Mucosa of descending colon (tissue), 3 donors: ENCODE results near the gene PDGFB. TPM values are rescaled to one million over a fixed set of nuclear protein-coding genes. Genes with fewer than 3 reads are reported as not detected.

Experiments
- ATAC-seq: fragments of 200-7000 bp; cut with Tn5 transposase; one replicate; pipeline ENCODE4 v1.9.1; 2020; ENCODE audit warnings: mild to moderate bottlenecking, moderate library complexity
- DNase-seq, 3 donors: peaks; one replicate each; pipeline ENCODE4 v3.0.0-alpha.2; 2020
- H3K36me3 ChIP-seq: fragments of 200-600 bp; one replicate; pipeline ENCODE4 v1.8.0; 2021; ENCODE audit warnings: low read depth, mild to moderate bottlenecking
- H3K4me1 ChIP-seq: fragments of 200-600 bp; one replicate; pipeline ENCODE4 v1.8.0; 2021; ENCODE audit warnings: low read depth, mild to moderate bottlenecking
- H3K4me3 ChIP-seq: fragments of 200-600 bp; one replicate; pipeline ENCODE4 v1.8.0; 2021; ENCODE audit warnings: mild to moderate bottlenecking
- H3K9me3 ChIP-seq: fragments of 200-600 bp; one replicate; pipeline ENCODE4 v1.8.0; 2021; ENCODE audit warnings: mild to moderate bottlenecking
- intact Hi-C, 2 donors: fragments of 100-400 bp; cut with DNase I in 1 of 2; cut with micrococcal nuclease in 1 of 2; formaldehyde crosslinking; loops; one replicate each; pipeline versions ENCODE4 v1.11.0 to v1.11.1; 2022; cut with DNase I, micrococcal nuclease
- total RNA-seq, 3 donors: library from RNA; stranded (reverse); fragmentation: NEBNext Ultra II Directional in 2 of 3; extraction: Animal tissue kit (Norgen Biotek cat#: 25700) in 2 of 3; gene quantifications; one replicate each; pipeline versions ENCODE4 v1.2.1 to v1.2.4, GENCODE V29; 2021 to 2023
- TF ChIP-seq, protein P1 (sequence below): fragments of 200-600 bp; IDR thresholded peaks from one replicate; pipeline ENCODE4 v1.8.0; 2022; ENCODE audit warnings: antibody characterized with exemption, mild to moderate bottlenecking
- donor health status: DM: no; HTN: no; CAD: no; lungs with moderate emphysema.
- donor health status: DM: no; HTN: no; CAD: no.
- donor health status: DM: no; HTN: yes; CAD: no.

PDGFB gene
- total RNA-seq, 3 donors from 2014 or later = 1.8 to 16.6 (median 5.4) TPM

DNA sequence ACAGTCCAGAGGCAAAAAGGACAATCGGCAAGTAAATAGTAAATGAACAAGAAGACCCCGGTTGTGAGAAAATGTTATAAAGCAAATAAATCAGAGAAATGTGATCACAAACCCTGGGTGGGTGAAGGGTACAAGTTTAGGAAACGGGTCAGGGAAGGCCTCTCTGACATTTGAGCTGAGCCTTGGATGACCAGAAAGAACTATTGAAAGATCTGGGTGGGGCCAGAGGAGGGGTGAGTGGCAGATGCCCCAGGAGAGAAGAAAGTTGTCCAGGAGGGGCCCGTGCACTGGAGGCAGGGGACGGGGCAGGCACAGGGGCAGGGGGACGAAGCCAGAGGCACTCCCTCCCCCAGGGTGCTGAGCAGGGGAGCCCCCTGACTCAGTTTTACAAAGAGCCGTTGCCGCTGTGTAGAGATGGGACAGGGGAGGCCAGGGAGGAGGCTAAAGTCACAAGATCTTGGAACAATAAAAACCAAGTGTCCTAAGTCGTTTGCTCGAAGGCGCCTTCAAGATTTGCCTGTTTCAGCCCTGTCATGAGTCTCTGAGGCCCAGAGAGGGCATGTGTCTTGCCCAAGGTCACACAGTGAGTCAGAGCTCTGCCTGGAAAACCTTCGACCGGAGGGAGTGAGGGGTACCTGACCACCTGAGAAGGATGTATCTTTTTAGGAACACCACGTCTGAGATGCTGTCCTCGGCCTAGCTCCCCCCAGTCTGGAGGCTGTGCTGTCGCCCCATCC, 10.8 kb upstream of the PDGFB start:
- no peak overlapping the region for H3K4me3 ChIP-seq
- DNase-seq (no peak), ATAC-seq (no peak)
- H3K9me3 ChIP-seq = peaks cover under 1% of the 10 kb centered on the region
- peaks cover 8% of the 10 kb centered on the region for H3K4me1 ChIP-seq
- intact Hi-C loops = no loop called here
- TF ChIP-seq, protein P1, sequence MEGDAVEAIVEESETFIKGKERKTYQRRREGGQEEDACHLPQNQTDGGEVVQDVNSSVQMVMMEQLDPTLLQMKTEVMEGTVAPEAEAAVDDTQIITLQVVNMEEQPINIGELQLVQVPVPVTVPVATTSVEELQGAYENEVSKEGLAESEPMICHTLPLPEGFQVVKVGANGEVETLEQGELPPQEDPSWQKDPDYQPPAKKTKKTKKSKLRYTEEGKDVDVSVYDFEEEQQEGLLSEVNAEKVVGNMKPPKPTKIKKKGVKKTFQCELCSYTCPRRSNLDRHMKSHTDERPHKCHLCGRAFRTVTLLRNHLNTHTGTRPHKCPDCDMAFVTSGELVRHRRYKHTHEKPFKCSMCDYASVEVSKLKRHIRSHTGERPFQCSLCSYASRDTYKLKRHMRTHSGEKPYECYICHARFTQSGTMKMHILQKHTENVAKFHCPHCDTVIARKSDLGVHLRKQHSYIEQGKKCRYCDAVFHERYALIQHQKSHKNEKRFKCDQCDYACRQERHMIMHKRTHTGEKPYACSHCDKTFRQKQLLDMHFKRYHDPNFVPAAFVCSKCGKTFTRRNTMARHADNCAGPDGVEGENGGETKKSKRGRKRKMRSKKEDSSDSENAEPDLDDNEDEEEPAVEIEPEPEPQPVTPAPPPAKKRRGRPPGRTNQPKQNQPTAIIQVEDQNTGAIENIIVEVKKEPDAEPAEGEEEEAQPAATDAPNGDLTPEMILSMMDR = no peak
- no peaks in the 10 kb centered on the region for H3K36me3 ChIP-seq

DNA sequence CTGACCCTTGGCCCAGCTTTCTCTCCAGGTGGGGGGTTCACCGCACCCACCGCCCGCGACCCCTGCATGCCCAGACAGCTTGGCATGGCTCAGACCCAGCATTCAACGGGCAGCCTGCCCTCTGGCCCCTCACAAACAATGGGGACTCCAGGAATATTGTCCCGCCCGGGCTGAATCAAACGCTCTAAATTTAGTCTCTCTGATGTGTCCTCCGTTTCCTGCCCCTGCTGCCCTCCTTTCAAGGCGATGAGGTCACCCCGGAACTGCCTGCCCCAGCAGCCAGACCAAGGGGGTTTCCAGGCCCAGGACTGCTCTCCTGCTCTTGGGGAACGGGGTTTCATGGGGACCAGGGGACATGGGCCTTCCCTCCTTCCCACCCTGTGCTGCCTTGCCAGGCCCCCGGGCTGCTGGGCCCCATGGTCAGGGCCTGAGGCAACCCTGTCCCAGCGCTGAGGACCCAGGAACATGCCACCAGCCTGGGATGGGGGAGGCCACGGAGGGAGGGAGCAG, 10.1 kb upstream of the PDGFB start:
- intact Hi-C loops = no loop called here
- no peaks in the 10 kb centered on the region for H3K9me3 ChIP-seq
- H3K4me3 ChIP-seq = no peak overlapping the region
- DNase-seq (no peak), ATAC-seq (no peak)
- peaks cover 8% of the 10 kb centered on the region for H3K4me1 ChIP-seq
- TF ChIP-seq, protein P1 = no peak
- H3K36me3 ChIP-seq = no peaks in the 10 kb centered on the region

DNA sequence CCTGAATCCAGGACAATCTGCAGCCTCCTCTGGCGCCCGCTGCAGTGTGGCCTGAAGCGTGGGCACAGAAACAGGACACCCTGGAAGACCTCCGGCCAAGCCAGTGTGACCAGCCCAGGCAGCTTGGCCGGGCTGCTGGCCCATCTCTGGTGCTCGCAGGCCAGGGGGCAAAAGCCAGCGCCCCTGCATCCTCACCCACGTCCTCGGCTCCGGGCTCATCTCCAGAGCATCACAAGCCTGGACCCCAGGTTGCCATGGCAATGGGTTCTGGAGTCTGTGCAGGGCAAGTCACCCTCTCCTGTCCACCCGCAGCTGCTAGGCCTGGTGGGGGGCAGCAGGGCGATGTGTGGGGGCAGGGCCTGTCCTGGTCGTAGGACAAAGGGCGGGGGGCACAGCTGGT, 9.3 kb upstream of the PDGFB start:
- TF ChIP-seq, protein P1 = no peak

DNA sequence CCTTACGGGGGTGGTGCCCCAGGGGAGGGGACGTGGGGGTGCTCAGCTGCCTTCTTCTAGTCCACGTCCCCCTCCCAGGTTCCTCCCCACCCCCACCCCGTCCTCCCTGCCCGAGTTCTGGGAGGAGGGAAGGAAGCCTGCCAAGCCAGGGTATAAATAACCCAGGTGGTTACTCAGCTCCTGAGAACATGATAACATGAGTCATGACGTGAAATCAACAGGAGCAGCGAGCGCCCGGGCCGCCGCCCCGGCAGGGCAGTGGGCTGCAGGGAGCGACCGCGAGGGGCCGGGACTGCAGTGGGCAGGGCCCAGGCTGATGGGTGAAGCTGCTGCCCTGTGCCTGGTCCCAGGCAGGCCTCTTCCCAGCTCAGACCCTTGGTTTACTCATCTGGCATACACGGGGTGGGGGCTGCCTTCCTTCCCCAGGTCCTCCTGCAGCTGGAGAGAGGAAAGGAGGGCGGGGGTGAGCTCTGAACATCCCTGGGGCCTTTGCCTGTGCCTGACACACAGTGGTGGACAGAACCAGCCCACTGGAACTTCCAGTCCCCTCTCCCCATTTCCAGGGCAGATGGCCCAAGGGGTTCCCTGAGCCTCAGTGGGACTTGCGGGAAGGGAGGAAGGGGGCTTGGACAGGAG, 8.8 kb upstream of the PDGFB start:
- H3K36me3 ChIP-seq = no peaks in the 10 kb centered on the region
- H3K4me1 ChIP-seq = peaks cover 8% of the 10 kb centered on the region
- DNase-seq = peak in 1 of 3 donors; percentile 59
- no peak overlapping the region for H3K4me3 ChIP-seq
- ATAC-seq = peak; percentile 84
- TF ChIP-seq, protein P1 = no peak
- no peaks in the 10 kb centered on the region for H3K9me3 ChIP-seq
- intact Hi-C loops = no loop called here

More for the DNA sequence above, 9.3 kb upstream of the PDGFB start:
- no peaks in the 10 kb centered on the region for H3K36me3 ChIP-seq
- intact Hi-C loops = no loop called here
- ATAC-seq (no peak), DNase-seq (no peak)
- H3K4me1 ChIP-seq = peaks cover 8% of the 10 kb centered on the region
- H3K4me3 ChIP-seq = no peak overlapping the region
- no peaks in the 10 kb centered on the region for H3K9me3 ChIP-seq

DNA sequence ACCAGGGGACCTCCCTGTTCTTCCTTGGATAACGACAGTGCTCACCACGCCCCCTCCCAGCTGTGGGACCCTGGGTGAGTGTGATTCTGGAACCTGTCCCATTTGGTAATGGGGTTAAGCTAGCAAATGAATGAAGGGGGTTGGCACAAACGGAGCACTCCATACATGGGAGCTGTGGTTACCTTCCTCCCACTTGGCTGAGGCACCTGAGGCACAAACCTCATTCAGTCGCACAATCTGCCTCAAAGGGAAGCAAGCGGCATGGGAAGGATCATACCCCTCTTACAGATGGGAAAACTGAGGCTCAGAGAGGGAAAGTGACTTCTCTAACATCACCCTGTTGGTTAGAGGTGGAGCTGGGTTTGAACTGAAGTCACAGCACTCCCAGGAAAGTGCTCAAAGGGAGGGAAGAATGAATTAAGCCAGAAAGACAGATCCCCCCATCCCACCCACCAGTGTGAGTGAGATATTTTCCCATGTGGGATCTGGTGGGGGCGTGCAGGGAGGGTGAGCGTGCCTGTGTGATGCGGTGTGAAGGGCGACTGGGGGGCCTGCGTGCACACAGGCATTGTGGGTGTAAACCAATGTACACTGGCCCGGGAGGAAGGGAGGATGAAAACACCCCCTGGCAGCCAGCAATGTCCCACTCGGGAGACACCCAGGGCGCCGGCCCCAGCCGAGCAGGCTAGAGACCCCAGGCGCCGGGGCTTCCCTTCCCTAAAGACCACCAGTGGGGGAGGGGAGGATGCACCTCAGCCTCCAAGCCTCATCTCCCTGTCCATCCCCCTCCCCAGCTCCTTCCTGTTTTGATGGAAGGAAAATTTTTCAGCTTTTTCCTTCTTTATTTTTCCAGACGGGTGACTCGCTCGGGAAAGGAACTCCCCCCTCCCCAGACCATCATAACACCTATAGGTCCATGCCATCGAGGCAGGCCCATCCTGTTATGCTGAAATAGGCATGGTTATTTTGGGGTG, 8.0 kb upstream of the PDGFB start:
- ATAC-seq = no peak
- intact Hi-C loops = no loop called here
- TF ChIP-seq, protein P1 = no peak
- DNase-seq = no peak
- H3K36me3 ChIP-seq = no peaks in the 10 kb centered on the region
- peaks cover 8% of the 10 kb centered on the region for H3K4me1 ChIP-seq
- H3K4me3 ChIP-seq = no peak overlapping the region
- no peaks in the 10 kb centered on the region for H3K9me3 ChIP-seq
